OCI-LY7 (cell line): ENCODE measurements around the gene GRID1. TPM values are rescaled to one million over a fixed set of nuclear protein-coding genes. Genes with fewer than 3 reads are reported as not detected.

Source experiments
- BruUV-seq: library from RNA; stranded (reverse); fragments of 400-500 nt; replicated peaks from 2 replicates; lab custom pipeline; 2021; lab: Mats Ljungman, UMichigan
- CTCF ChIA-PET: fragments of 300-600 bp; sonication (Branson Sonifier 250); formaldehyde crosslinking; loops from one replicate; lab custom pipeline; 2022; ENCODE audit warnings: antibody characterized with exemption; ENCODE audit not compliant: unreplicated experiment; lab: Charles Lee
- POLR2A ChIA-PET: fragments of 300-600 bp; sonication (Branson Sonifier 250); formaldehyde crosslinking; loops from one replicate; lab custom pipeline; 2022; ENCODE audit warnings: antibody characterized with exemption; lab: Charles Lee
- DNase-seq: peaks from one replicate; pipeline ENCODE4 v3.0.0-alpha.2; 2015; ENCODE audit warnings: low spot score
- H2AFZ ChIP-seq: fragments of 200-600 bp; sonication (generic), shearing (Covaris generic); 2 replicates; pipeline ENCODE4 v1.6.1; 2014; ENCODE audit warnings: mild to moderate bottlenecking, antibody characterized with exemption, low read length, moderate library complexity
- H3K27ac ChIP-seq: fragments of 200-600 bp; sonication (generic); 2 replicates; pipeline ENCODE4 v1.5.1; 2014; ENCODE audit warnings: mixed run types, low read depth, mild to moderate bottlenecking, moderate library complexity, low read length, inconsistent platforms; ENCODE audit not compliant: poor library complexity, severe bottlenecking
- H3K36me3 ChIP-seq: fragments of 200-600 bp; sonication (generic); 2 replicates; pipeline ENCODE4 v1.6.1; 2014; ENCODE audit warnings: mild to moderate bottlenecking, antibody characterized with exemption, low read length, moderate library complexity, mixed read lengths; ENCODE audit not compliant: insufficient read depth
- H3K4me1 ChIP-seq: fragments of 200-600 bp; sonication (generic); 2 replicates; pipeline ENCODE4 v1.5.1; 2014; ENCODE audit warnings: mild to moderate bottlenecking, low read length; ENCODE audit not compliant: insufficient read depth, poor library complexity, severe bottlenecking
- H3K4me2 ChIP-seq: fragments of 200-600 bp; sonication (generic); 2 replicates; pipeline ENCODE4 v1.6.1; 2014; ENCODE audit warnings: mild to moderate bottlenecking, low read length
- H3K4me3 ChIP-seq: fragments of 200-600 bp; sonication (generic); 2 replicates; pipeline ENCODE4 v1.5.1; 2014; ENCODE audit warnings: mild to moderate bottlenecking, low read depth, low read length; ENCODE audit not compliant: poor library complexity, severe bottlenecking
- H3K79me2 ChIP-seq: fragments of 200-600 bp; sonication (generic); 2 replicates; pipeline ENCODE4 v1.6.1; 2016; ENCODE audit warnings: low read depth, mild to moderate bottlenecking, low read length, moderate library complexity, mixed read lengths; ENCODE audit not compliant: insufficient read depth
- H3K9me2 ChIP-seq: fragments of 200-600 bp; sonication (generic); 2 replicates; pipeline ENCODE4 v1.6.1; 2016; ENCODE audit warnings: mild to moderate bottlenecking, low read length, mixed read lengths; ENCODE audit not compliant: insufficient read depth
- H3K9me3 ChIP-seq: fragments of 200-600 bp; sonication (generic); 2 replicates; pipeline ENCODE4 v1.6.1; 2014; ENCODE audit warnings: mild to moderate bottlenecking, mixed run types, low read length, mixed read lengths
- H4K20me1 ChIP-seq: fragments of 200-600 bp; sonication (generic); 2 replicates; pipeline ENCODE4 v1.6.1; 2014; ENCODE audit warnings: mild to moderate bottlenecking, antibody characterized with exemption, low read length, moderate library complexity, mixed read lengths; ENCODE audit not compliant: insufficient read depth
- EZH2phosphoT487 ChIP-seq: fragments of 200-600 bp; sonication (generic); IDR thresholded peaks from 2 replicates; pipeline ENCODE4 v1.6.1; 2018; ENCODE audit warnings: low read depth, borderline replicate concordance, mild to moderate bottlenecking, mixed run types, antibody characterized with exemption, low read length, moderate library complexity, mixed read lengths
- intact Hi-C: fragments of 100-400 bp; cut with micrococcal nuclease; formaldehyde crosslinking; loops from one replicate; pipeline ENCODE4 v1.10.0; 2022; ENCODE audit not compliant: unreplicated experiment
- total RNA-seq, 2 experiments: library from RNA; depleted of rRNA in 1 of 2; stranded (reverse); fragments of >200 nt in 1 of 2; shearing (Covaris generic) in 1 of 2; gene quantifications; 2 replicates each; pipeline ENCODE4 v1.2.3, GENCODE V29; 2014 to 2022
- TF ChIP-seq, protein P1 (sequence below): fragments of 200-600 bp; sonication (generic); conservative IDR thresholded peaks from 2 replicates; pipeline ENCODE4 v1.5.1; 2014; ENCODE audit warnings: mild to moderate bottlenecking, antibody characterized with exemption, low read length, moderate library complexity, mixed read lengths

GRID1 gene
- total RNA-seq, 2 experiments from 2014 or later, result 1.6 to 3.7 TPM

DNA sequence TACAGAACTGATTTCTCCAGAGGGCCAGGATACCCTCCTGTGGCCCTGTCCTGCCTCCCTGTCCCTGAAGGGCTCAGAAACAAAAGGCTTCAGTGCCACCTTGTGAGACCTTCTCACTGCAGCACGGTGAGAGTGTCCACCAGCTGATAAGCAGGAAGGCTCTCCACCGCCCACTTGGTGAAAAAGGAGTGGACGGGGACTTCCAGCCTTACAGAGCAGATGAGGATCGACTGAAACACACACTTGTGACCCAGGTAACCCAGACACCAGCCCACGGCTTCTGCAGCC, 330.1 kb downstream of the GRID1 start:
- Histone ChIP-seq H3K4me3 (no peak overlapping the region), H3K9me3 (no peaks in the 10 kb centered on the region), H3K27ac (no peak overlapping the region), H3K79me2 (no peaks in the 10 kb centered on the region), H3K36me3 (no peaks in the 10 kb centered on the region), H3K4me2 (no peak overlapping the region), H4K20me1 (no peaks in the 10 kb centered on the region), H2AFZ (no peak overlapping the region), H3K4me1 (no peaks in the 10 kb centered on the region), H3K9me2 (no peaks in the 10 kb centered on the region)
- no TSS peak for BruUV-seq
- no peak for TF ChIP-seq EZH2phosphoT487
- TF ChIP-seq, protein P1, sequence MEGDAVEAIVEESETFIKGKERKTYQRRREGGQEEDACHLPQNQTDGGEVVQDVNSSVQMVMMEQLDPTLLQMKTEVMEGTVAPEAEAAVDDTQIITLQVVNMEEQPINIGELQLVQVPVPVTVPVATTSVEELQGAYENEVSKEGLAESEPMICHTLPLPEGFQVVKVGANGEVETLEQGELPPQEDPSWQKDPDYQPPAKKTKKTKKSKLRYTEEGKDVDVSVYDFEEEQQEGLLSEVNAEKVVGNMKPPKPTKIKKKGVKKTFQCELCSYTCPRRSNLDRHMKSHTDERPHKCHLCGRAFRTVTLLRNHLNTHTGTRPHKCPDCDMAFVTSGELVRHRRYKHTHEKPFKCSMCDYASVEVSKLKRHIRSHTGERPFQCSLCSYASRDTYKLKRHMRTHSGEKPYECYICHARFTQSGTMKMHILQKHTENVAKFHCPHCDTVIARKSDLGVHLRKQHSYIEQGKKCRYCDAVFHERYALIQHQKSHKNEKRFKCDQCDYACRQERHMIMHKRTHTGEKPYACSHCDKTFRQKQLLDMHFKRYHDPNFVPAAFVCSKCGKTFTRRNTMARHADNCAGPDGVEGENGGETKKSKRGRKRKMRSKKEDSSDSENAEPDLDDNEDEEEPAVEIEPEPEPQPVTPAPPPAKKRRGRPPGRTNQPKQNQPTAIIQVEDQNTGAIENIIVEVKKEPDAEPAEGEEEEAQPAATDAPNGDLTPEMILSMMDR, result no peak
- intact Hi-C loops, result no loop called here
- ChIA-PET POLR2A (no interaction called here), CTCF (no interaction called here)
- DNase-seq, result no peak

DNA sequence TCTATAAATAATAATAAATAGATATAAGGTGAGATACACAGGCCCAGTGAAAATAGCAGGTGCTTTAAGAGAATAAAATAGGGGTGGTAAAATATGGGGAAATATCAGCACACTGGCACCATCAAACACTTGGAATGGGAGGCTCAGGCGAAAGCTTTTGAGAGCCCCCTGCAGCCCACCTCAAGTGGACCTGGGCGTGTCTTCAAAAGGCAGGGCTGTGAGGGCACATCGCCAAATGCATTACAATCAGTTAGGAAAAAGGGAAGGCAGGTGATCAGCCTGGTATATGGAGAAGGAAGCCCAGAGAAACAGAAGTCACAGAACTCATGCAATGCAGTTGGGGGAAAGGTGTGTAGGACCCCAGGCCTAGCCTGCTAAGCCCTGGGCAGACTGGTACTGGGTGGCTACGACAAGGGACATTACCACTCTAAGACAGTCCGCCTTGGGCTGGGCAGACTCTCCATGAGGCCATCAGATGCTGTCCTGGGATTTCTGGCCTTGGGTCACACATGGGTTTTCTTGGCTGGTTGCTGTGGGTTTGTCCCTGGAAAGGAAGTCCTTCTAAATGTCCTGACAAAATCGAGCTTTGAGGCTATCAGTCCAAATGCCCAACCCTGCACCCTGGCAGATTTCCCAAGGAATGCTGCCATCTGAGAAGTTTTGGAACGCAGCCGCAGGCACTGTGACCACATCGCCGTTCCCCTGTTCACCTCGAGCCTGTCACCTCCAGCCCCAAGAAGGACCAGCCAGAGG, 330.6 kb downstream of the GRID1 start:
- ChIA-PET CTCF (no interaction called here), POLR2A (no interaction called here)
- H2AFZ ChIP-seq, result no peak overlapping the region
- H3K79me2 ChIP-seq, result no peaks in the 10 kb centered on the region
- no TSS peak for BruUV-seq
- H3K9me3 ChIP-seq, result no peaks in the 10 kb centered on the region
- no peak overlapping the region for H3K27ac ChIP-seq
- DNase-seq, result no peak
- no peaks in the 10 kb centered on the region for H4K20me1 ChIP-seq
- no peaks in the 10 kb centered on the region for H3K4me1 ChIP-seq
- H3K36me3 ChIP-seq, result no peaks in the 10 kb centered on the region
- intact Hi-C loops, result no loop called here
- no peak overlapping the region for H3K4me3 ChIP-seq
- H3K9me2 ChIP-seq, result no peaks in the 10 kb centered on the region
- TF ChIP-seq, protein P1, result no peak
- TF ChIP-seq EZH2phosphoT487, result no peak
- H3K4me2 ChIP-seq, result no peak overlapping the region

DNA sequence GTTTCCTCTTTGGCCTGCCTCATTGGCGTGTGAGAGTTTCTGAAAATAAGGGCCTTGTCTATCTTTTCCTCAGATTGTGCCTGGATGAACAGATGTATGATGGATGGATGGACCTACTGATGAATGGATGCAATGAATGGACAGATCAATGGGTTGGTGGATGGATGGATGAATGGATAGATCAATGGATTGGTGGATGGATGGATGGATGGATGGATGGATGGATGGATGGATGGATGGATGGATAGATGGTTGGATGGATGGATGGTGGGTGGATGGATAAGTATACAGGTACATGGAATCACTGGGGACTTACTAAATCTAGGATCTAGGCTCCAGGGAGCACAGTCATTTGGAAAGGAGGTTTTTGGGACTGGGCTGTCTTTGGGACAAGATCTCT, 331.9 kb downstream of the GRID1 start:
- POLR2A ChIA-PET, result no interaction called here
- H3K4me3 ChIP-seq, result no peak overlapping the region
- no peak for TF ChIP-seq EZH2phosphoT487
- TF ChIP-seq, protein P1, result no peak
- no peaks in the 10 kb centered on the region for H3K79me2 ChIP-seq
- H3K36me3 ChIP-seq, result no peaks in the 10 kb centered on the region
- no peak overlapping the region for H3K4me2 ChIP-seq
- DNase-seq, result no peak
- no peaks in the 10 kb centered on the region for H3K9me3 ChIP-seq
- no peak overlapping the region for H3K27ac ChIP-seq
- H3K4me1 ChIP-seq, result no peaks in the 10 kb centered on the region
- no TSS peak for BruUV-seq
- no peak overlapping the region for H2AFZ ChIP-seq
- intact Hi-C loops, result no loop called here
- H3K9me2 ChIP-seq, result no peaks in the 10 kb centered on the region
- CTCF ChIA-PET, result no interaction called here
- H4K20me1 ChIP-seq, result no peaks in the 10 kb centered on the region
